HG02970 (cell line): ENCODE results near the gene DOCK1.

Experiments
- ATAC-seq: cut with Tn5 transposase; IDR thresholded peaks from one replicate; pipeline ENCODE4 v1.9.1; 2021; ENCODE audit warnings: mild to moderate bottlenecking, moderate library complexity, moderate number of reproducible peaks; ENCODE audit not compliant: unreplicated experiment, low FRiP score

DOCK1 gene

GRCh38 chr10:127068485-127068884, 163.3 kb downstream of the DOCK1 start:
- no peak for ATAC-seq

DNA sequence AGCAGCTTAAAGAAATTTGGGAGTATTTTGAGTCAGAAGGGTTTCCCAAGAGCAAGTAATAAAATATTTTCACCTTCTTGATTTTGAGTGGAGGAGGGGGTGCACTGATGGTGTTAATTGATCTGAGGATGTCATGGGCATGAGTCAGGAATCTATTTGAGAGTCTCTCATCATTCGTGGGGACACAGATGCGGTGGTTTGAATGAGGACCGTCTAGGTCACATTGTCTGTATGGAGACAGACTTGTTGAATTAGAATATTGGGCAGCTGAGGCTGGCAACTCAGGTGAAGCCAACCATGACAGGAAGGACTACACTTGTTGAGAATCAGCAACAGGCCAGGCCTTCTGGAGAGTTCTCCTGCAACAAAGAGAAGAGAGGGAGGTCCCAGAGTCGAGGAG, 164.2 kb downstream of the DOCK1 start:
- no peak for ATAC-seq

DNA sequence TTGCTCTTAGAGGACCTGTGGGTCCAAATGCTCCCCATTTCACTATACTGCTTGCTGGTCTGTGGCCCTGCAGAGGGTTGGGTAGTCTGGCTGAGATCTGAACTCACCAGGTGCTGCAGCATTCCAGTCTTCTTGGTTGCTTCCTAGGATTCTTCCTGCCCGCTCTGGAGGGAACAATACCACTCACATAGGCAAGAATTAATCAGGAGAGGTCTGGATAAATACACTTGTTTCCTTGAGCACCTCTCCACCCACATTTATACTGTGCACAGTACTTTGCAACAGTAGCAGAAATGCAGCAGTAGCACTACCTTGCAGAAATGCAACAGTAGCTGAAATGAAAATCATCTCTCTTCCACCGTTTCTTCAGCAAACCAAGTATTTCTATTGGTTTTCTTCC, 165.9 kb downstream of the DOCK1 start:
- no peak for ATAC-seq

GRCh38 chr10:127073666-127074065, 168.4 kb downstream of the DOCK1 start:
- no peak for ATAC-seq

DNA sequence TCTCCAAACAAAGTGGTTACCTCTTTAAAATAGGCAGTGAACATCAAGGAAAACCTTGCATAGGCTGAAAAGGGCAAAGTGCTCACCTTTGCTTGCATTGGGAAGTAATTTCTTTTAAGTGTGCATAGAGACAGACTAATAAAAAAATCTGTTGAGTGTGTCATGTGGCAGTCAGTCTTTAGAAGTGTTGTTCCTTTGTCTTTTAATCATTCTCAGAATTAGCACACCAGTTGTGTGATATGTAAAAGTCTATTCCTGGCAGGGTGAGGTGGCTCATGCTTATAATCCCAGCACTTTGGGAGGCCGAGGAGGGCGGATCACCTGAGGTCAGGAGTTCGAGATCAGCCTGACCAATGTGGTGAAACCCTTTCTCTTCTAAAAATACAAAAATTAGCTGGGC, 174.2 kb downstream of the DOCK1 start:
- no peak for ATAC-seq

DNA sequence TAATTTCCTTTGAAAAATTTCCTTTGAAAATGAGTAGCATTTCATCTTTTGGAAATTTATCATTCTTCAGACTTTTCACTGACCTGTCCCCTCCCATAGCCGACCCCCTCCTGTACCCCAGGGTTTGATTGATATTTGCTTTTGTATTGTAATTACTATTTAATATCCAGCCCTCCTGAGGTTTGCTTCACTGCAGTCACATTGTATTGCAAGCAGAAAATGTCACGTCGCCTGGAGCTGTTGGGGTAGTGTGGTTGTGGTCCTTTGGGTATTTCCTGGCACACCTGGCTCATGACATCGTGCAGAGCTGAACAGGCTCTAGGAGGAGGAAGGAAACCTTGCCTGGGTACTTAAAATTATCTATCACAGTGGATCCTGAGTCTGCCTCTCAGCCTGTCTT, 175.1 kb downstream of the DOCK1 start:
- ATAC-seq: no peak

DNA sequence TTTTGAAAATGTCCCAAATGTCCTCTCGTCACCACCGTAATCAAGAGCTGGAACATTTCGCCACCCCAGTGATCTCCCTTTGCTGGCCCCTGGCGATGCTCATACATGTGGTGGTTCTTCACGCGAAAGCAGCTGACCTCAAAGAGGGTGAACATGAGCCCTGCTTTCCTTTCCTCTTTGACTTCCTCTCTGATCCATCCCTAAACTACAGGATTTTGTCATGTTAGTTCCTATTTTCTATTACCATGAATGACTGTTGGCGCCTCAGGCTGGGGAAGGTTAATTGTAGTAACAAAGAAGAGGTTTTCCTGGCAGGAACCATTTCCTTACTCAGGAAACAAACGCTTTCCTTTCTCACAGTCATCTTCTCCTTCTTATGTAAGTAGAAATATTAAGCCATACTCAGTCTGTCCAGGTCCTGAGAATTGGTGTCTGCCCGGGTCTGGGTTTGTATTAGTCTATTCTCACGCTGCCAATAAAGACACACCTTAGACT, 176.7 kb downstream of the DOCK1 start:
- no peak for ATAC-seq

GRCh38 chr10:127082651-127083050, 177.4 kb downstream of the DOCK1 start:
- ATAC-seq: no peak

- no peak for ATAC-seq
Observed at GRCh38 chr10:127085957-127086356, 180.7 kb downstream of the DOCK1 start.

DNA sequence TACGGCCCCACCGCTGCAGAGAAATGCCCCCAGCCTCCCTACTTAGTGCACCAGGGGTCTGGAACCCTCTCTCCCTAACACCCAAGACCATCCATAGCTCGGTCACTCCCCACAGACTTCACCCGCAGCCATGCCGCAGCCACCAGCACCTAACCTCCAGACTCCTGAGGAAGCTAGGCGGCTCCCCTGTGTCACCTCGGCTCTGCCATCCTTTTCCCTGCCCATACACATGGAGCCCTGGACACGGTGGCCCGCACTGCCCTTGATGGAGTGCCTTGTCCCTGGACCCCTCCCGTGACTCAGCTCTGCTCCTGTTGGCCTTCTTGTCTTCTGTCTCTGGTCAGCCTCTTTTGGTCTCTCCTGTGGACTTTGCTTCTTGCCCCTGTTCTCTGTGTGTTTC, 183.7 kb downstream of the DOCK1 start:
- ATAC-seq: no peak

- ATAC-seq: no peak
Observed at GRCh38 chr10:127089446-127089845, 184.2 kb downstream of the DOCK1 start.

- ATAC-seq: no peak
Observed at GRCh38 chr10:127090138-127090537, 184.9 kb downstream of the DOCK1 start.

- ATAC-seq: no peak
Observed at GRCh38 chr10:127091354-127091753, 186.1 kb downstream of the DOCK1 start.

DNA sequence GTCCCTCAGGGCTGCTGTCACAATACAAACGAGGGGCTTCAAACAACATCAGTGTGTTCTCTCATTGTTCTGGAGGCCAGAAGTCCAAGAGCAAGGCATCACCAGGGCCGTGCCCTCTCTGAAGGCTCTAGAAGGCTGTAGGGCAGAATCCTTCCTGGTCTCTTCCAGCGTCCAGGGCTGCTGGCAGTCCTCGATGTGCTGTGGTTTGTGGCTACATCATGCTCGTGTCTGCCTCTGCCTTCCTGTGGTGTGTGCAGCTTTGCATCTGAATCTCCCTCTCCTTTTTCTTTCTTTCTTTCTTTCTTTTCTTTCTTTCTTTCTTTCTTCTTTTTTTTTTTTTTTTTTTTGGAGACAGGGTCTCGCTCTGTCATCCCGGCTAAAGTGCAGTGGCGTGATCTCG, 187.7 kb downstream of the DOCK1 start:
- no peak for ATAC-seq

DNA sequence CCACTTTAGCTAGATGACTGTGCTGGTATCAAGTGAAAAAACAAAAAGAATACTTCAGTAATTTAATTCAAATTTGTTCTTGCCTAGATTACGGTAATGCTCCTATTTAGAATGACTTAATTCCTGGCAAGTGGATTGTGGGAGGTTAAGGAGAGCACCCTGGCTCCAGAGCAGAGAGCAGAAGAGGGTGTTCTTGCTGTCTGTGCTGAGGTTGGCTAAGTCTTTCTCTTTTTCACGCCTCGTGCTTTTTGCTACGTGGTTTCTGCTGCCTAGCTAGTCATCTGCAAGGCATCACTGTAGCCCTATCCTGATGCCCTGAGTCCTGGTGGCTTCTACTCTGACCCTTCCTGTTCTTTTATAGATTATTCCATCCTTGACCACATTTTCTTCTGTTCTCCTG, 189.8 kb downstream of the DOCK1 start:
- ATAC-seq: no peak

DNA sequence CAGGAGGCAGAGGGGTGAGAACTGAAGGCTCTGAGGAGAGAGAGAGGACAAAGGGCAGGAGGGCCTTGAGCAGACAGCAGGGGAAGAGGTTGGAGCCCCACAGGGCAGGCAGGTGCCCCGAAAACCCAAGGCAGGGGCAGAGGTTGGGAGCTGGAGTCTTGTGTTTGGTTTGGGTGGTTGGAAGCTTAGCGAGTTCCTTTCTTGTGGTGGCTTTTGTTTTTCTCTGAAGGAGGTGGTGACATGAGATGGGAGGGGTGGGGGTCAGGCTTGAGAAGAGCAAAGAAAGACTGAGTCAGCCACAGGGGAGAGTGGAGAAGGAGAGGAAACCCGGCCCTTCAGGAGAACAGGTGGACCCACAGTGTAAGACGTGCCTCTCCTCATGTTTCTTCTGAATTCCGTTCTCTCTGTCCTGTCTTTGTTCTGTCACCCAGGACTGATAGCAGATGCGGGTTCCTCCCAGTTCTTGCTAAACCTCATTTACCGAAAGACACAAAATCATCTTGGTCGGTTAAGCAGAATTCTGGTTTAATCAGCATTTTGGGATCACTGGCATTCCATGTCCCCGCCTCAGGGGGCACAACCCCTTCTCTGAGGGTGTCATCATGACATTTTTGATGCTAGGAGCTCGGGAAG, 195.9 kb downstream of the DOCK1 start:
- no peak for ATAC-seq

GRCh38 chr10:127102176-127102575, 196.9 kb downstream of the DOCK1 start:
- ATAC-seq: no peak

DNA sequence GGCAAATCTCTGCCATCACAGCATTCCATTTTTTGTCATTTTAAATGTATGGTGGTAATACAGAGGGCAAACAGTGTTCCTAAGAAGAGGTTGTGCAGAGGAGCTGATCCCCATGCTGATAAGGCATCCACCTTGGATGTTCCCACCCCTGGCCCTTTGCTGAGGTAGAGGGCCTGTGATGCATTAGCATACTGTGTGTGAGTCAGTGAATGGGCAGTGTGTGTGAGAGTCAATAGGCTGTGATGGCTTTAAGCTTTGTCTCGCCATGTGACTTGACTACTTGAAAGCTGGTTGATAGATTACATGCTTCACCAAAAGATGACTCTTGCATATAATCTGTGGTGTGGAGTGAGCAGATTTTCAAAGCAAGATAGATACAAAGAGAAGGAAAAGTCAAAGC, 209.9 kb downstream of the DOCK1 start:
- no peak for ATAC-seq

DNA sequence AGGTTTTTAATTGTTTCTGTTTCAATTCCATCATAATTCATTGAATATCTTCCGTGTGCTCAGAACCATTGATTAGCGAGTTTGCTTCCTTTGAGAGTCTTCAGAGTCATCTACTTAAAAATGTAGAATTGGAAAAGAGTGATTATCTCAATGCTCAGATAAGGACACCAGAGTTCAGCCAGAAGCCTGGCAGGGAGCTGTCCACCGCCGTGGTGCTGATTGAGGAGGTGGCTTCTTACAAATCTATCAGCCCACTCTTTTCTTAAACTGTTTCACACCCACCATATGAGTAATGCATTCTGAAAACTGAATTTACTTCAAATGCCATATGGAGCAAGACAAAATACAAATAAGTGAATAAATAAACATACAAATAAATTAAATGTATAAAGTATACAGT, 211.9 kb downstream of the DOCK1 start:
- no peak for ATAC-seq

- ATAC-seq: no peak
Observed at GRCh38 chr10:127118034-127118433, 212.8 kb downstream of the DOCK1 start.

DNA sequence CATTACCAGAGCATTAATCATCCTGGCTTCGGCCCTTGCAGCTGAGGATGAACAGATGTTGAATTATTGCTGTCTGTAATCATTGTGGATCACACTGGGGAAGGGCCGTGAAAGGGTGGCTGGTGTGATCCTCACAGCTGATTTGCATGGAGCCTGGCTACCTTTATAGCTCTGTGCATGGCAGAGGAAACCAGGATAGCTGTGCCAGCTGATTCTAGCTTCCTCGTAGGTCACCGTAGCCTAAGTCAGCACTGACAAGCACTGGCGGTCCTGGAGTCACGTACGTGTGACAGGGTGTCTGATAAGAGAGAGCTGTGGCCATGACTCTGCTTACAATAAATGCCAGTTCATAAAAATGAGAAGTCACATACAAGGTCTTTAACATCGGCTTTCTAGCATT, 214.7 kb downstream of the DOCK1 start:
- ATAC-seq: no peak

DNA sequence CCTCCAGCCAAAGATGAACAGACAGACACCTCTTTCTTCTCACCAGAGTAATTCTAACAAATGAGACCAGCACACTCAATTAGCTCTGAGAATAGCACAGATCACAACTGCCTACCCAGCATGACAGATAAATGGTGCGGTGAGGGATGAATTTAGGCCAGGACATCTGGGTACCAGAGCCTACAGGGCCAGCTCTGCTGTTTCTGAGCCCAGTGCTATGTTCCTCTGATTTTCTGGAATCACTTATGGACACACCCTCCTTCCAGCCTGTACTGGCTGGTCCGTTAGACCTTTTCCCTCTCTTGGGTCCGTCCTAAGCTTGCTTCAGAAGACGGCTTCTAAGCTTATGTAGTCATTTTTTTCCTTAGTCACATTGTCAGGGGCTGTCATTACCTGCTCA, 217.6 kb downstream of the DOCK1 start:
- no peak for ATAC-seq

DNA sequence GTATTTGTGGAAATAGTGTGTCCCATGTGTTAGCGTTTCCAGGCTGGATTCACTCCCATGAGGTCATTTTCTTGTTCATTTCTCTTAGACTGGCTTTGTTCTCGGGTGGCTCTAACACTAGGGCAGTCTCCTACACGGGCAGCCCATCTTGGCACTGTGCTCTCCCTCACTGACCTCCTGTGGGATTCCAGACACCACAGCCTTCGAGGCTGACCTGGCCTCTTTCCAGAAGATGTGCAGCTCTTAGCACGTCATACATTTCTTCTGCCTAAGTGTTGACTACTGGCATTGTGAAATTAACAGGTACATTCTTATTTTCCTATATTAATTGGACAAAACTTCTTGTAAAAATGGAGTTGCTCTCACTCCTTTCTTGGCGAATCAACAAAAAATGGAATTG, 218.4 kb downstream of the DOCK1 start:
- ATAC-seq: no peak
